NCI-H1092 (cell line): ENCODE data around the gene PDE3B.

Experiments used
- DNase-seq: peaks from one replicate; lab custom pipeline; 2025; lab: John Stamatoyannopoulos, UW

The PDE3B gene

DNA sequence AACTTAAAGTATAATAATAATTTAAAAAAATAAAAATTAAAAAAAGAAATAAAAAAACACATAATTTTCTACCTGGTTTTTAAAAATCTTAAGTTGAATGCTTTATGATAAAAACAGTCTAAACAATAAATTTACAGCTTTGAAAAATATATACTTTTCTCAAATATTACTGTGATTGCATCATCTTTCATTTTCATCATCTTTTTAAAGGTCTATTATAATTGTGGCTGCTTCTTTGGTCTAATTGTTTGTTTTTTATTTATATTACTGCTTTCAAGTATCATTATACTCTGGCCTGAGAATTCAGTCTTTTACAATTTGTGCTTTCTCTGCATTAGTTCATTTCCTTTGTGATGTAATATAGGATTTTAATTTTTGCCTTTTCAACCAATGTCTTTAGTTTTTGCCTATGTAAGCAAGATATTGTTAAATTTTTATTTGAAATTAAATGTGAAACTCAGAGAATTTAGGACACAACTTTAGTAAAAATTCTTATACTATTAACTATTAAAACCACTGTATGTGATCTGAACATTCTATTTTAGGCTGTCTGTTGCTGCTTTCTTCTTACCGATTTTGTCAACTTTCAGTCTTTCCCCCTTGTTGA lies 241.2 kb downstream of the PDE3B start:
- DNase-seq: no peak

DNA sequence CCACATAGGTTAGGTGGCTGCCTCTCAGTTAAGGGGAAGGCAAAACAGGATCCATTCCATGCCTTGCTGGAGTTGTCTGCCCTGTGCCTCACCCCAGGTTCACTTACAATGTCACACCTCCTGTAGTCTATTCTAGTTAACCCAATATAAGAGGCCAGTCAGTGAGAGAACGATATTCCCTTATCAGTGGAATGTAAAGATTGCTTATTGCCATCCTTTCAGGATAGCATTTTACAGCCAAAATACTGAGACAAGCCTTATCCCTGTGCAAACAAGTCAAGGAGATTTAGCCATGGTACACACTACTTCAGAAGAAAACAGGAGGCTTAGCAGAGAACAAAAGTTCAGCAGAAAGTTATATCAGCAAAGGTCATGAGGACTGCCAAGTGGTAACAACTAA lies 242.9 kb downstream of the PDE3B start:
- DNase-seq: no peak

DNA sequence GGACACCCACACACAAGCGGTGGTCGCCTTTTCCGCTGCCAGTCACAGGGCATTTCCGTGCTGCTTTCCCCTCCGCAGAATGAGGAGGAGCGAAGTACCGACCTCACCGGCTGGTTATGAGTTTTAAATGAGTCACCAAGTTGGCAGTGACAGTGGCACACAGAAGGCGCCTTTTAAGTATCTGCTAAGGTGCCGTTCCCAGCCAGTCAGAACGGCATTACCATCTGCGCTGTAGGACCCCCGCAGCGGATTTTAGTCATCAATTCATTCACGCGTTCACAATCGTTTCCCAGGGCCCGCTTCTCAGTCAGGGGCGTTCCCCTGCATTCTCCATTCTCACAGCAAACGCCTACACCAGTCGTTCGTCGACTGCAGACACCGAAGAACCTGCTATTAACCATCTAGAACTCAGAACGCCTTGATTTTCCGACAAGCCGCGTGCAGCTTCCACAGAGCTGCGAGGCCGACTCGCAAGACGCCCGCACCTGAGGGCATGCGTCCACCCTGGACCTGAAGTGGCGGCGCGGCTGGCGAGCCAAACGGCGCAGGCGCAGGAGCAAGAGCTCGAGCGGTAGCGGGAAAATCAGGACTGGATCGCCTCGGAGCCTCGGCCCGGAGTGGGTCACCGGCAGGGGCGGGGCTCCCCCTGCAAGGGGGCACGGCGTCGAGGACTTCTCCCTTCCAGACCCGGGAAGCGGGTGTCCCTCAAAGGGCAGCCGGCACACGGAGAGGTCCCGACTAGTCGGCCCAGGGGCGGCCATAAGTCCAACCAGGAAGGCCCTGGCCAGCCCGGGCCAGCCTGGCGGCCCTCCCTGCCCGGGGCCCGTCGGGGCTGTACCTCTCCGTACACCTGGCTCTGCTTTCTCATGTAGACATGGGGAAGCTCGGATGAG lies 247.8 kb downstream of the PDE3B start:
- peak; percentile 87 for DNase-seq

DNA sequence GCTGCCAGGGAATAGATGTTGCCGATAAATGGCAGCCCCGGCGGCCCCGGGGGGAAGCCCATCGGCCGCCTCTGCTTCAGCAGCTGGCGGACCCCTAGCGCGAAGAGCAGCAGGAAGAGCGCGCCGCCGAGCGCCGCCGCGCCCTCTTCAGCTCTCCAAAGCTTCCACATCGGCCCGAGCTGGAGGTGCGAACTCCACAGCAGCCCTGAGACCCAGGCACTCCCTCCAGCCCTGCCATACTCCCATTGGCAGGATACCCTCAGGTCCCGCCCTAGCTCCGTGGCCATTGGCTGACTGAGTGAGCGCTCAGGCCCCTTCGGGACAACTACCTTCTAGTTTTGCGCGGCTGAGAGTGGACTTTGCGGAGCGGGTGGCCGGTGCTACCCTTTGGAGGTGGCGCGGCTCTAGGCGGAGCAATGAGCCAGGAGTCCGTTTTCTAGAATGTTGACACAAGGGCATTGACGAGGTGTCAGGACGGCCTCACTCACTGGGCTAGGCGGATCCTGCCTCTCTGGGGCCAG lies 248.5 kb downstream of the PDE3B start, which contains the start of gene CYP2R1:
CYP2R1 (minus strand) TSS at position 196 of the 521 bp plus-strand sequence; CDS start at position 170, 26 bp downstream.
- peak; percentile 97 for DNase-seq

DNA sequence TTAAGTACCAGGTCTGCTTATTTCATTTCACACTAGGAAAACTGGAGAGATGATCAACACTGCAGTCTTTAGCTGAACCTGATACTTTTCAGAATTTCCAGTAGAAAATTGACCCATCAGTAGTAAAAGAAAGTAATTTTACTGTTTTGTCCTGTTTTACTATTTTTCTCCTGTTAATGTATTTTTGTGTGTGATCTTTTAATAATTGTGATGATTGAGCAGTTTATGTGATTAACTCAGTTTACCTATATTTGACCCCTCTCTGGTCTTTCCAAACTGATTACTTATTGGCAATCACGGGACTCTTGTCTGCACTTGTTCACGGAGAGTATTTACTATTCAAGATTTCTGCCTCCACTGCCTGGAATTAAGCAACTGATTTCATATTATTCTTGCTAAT lies 249.0 kb downstream of the PDE3B start:
- DNase-seq: no peak

DNA sequence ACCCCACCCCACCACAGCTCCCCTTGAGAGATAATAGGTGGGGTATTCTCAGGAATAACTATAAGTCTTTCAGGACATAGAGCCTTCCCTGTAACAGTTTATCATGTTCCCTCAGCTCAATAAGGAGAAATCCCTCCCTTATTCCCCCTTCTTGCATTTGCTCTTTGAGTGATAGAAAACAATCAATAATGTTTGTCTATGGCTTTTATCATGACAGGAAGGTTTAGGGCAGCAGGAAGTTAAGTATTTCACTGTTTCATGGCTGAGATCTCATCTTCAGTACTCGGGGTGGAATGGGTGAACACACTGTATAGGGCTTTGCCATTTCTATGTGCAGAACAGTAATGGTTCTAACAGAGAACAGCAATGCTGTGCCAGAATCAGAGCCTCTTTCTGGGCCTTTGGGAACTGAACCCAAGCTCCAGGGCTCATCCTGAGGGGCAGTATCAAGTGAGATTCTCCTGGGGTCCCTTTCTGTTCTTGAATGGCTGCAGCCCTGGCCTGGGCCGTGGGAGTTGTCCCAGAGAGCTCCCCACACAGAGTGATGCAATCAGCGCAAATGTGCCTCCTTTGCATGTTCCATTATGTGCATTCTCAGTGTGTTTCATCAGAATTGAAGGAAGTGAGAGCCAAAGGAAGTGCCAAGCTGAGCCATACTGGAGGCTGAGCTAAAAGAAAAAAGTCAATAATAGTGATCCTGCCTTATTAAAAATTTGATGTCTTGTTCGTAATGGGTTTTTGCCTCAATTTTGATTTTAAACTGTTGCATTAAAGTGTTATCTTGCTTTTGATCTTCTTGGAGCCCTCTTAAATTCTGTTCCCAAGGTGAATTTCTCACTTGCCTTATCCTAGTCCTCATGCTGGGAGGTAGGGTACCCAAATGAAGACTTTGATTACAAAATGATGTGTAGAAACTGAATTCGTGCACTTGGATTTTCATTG lies 251.3 kb downstream of the PDE3B start:
- no peak for DNase-seq

DNA sequence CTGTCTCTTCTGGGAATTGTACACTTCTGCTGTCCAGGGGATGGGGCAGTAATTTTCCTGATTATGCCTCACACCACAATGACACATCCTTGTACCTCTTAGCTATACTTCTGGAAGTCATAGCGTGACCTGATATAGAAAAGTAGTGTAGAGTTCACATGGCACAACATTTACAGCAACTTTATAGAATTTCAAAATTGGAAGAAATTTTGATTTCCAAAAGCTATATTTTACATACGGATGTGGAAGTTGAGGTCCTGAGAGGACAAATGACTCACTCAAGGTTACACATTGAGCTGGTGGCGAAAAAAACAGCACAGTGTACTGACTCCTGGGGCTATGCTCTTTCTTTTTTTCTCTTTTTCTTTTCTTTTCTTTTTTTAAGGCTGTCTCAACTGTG lies 254.8 kb downstream of the PDE3B start:
- no peak for DNase-seq

DNA sequence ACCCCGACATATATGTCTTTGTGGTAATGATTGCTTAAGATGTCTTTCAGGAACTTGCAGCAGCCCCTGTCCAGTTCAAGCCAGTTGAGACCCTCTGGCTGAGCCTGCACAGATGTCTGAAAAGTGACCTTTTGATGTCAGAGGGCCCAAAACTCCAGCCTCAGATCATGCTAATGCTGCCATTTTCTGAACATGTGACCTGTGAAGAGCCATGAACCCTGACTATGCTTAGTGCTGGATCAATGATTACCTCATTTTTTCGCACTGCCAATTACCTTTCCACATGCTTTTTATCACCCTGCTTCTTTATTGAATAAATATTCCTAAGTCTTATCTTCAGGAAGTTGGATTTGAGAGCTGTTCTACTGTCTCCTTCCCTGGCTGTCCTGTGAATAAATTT lies 255.3 kb downstream of the PDE3B start:
- no peak for DNase-seq

DNA sequence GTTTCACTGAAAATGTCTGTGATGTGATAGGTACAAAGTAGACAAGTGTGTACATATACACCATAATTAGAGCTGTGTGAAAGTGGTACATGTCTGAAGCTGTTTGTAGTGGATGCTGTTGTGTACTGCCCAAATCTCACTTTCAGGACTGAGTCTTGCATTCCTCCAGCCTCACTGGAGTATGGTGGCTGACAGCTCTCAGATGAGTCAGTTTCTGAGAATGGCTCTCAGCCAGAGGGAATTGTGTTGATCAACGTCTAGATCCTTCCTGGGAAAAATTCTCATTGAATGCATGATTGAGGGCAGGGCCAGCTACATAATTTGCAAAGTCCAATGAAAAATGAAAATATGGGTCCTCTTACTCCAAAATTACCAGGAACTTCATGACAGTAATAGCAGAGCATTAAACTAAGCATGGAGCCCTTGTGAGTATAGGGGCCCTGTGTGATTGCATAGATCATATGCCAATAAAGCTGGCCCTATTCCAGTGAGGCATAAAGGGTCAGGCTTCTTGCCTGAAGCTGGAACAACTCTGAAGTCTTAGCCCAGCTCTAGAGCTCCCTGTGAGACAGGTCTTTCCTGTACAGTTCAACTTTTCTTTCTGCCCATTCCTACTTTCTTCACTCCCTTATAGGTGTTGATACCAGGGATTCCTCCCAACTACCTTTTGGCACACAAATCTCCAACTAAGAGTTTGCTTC lies 259.2 kb downstream of the PDE3B start:
- DNase-seq: no peak

DNA sequence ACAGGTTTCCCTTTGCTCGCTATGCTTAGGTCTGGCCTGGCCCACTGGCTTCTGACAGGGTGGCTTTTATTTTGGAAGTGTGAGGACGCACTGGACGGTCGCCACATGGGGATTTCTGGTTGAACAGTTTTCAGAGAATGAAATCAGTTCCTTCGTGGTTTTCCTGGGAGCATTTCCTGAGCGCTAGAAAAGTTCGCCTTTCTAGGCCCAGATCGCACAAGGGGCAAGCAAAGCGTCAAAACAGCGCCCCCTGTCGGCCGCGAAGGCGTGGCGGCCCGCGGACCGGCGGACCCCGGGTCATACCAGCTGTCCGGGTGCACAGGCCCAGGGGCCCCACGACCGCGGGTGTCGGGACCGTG lies 261.1 kb downstream of the PDE3B start:
- no peak for DNase-seq

DNA sequence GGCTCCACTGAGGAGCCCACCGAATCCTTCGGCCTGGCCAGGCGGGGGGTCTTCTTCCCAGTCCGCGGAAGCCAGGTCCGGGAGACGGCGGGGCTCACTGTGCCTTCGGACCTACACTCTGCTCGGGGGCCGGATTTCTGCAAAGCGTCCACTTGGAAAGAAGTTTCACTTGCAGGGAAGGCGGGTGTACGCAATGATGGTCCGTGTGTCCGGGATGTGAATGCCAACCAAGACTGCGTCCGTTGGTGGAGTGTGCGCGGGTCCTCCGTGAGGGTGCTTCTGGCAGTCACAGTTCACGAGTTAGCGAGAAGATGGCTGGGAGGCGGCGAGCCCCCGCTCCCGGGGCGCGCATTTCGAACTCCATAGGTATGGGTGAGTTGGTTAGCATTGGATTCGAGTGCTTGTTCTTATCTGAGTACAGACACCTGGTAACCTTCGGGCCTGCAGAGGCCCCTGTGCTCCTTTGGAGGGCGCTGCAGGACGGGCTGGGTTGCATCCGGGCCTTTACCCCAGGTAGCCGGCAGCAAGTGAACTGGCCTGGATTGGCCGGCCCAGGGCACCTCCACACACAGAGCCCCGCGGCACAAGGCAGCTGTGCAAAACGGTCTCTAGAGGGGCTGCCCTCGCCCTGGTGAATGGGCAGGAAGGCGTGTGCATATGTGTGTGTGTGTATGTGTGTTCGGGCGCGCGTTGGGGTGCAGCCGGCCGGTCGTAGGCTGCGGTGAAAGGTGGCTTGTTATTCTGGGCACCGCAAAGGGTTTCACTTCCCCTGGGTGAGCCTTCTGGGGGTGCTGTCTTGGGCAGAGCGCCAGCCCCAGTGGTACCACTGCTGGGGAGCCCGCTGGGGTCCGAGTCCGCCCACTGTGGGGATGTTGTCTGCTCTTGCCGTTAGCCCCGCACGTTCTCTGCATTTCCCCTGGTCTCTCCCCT lies 261.8 kb downstream of the PDE3B start:
- DNase-seq: no peak

DNA sequence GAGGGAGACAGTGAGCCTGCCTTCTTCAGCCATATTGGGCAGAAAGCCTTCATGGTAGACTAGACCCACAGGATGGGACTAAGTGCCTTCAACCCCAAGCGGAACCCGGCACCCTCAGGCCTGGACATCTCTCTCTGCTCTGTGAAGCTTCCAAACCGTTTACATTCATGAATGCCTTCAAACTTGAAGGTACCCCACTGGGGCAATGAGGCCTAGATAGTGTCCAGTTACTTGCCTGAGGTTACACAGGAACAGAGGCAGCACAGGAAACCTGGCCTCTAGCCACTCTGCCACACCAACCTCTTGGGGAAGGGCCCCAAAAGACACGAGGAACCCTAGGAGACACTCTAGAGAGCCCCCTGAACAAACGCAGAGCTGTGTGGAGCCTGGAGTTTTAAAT lies 263.0 kb downstream of the PDE3B start:
- DNase-seq: no peak

DNA sequence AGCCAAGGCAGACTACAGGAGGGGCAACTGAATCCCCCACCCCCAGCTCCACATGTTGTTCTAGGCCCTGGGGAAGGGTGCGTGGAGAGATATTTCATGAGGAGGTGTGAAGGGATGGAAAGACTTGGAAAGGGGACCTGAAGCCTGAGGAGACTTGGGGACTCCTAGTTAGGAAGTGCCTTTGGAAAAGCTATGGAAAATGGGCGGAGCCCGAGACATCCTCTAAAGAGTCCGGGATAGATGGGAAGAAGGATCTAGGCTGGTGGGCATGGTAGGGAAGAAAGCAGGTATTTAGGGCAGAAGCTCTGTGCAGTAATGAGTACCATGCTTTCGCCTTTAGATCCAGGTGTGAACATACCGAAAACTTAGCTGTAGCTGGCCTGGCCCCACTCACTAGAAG lies 263.4 kb downstream of the PDE3B start:
- DNase-seq: no peak

DNA sequence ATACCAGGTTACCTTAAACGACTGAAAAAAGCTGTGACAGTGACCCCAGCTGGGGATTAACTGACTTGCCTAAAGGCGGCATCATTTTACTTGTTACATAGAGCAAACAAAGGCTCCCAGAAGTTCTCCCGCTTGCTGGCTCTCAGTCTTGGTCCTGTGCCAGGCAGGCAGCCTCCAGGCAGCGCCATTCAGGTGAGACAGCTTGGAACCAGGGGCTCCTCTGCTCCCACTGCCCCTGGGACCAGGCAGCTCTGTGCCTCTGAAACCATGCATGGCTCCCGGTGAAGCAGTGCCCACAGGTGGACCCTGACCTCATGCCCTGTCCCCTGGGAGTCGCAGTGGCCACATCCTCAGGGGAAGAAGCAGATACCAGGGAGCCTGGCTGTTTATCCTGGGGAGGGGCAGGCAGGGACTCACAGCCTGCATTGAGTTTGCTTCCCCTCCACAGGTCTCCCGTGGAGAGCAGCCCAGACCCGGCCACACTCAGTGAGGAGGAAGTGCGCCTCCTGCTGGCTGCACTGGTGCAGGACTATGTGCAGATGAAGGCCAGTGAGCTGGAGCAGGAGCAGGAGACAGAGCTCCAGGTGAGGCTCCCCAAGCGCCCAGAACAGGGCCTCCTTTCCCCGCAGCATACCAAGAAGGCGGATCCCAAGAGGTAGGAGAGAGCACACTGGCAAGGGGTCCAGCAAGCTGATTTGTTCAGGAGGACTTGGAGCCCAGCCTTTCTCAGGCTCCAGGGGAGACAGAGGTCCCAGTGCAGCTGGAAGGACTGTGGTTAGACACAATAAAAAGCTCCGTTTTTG lies 264.0 kb downstream of the PDE3B start:
- peak; percentile 62 for DNase-seq

DNA sequence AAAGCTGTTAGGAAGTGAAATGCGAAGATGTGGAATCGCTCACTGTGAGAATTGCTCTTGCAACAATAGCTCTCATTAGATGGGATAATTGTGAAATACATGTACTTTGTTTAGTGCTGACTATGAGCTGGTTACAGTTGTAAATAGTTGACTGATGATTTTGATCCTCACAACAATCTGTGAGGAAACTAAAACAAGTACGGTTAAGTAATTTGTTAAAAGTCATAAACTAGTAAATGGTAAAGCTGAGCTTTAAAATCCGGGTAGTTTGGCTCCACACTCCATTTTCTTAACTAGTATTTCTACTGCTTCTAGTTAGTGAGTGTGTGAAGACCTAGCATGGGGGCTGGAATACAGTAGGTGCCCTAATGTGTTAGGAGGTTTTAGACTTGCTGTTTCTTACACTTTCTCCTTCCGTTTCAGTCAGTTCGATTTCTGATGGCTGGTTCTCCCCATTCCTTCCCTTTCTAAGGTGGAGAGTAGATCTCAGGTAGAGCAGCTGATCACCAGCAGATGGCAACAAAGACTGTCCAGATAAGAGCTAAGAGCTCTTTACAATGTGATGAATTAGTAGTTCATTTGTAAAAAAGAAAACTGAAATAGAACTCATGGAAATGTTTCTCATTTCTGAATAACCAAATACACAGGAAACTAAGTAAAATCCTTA lies 264.7 kb downstream of the PDE3B start:
- peak; percentile 35 for DNase-seq

DNA sequence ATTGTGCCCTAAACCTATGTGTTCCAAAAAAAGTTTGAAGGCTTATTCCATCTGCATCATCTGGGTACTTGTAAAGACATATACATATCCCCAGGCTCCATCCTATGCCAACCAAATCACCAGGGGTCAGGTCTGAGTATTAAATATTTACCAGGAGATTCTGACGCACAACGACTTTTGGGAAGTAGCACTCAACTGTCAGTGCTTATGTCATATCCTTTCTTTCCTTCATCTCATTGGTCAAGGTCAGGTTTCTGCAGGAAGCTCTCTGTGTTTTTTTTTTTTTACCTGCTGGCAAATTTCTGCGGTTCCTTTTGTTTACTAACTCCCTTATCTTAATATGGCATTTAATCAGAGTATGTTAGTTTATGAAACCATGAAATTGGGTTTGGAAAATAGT lies 270.9 kb downstream of the PDE3B start:
- no peak for DNase-seq

DNA sequence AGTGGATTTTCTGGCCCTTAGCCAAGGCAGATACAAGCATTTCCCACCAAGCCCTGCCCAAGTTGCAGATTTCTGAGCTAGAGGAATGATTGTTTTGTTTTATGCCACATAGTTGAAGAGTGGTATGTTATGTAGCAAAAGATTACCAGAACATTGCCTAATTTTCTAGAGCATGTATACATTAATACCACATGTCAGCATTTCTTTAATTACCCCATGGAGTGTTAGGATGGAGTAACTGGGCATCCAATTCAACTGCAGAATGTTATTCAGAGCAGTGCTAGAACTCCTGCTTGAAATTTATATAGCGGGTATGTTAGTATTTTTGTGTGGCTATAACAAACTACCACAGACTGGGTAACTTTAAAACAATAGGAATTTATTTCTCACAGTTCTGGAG lies 272.8 kb downstream of the PDE3B start:
- DNase-seq: no peak
